PC-3 (cell line): ENCODE data around the gene OMG. TPM values are rescaled to one million over a fixed set of nuclear protein-coding genes. Genes with fewer than 3 reads are reported as not detected.

Experiments
- ATAC-seq: fragments of 200-7000 bp; cut with Tn5 transposase; 2 replicates; pipeline ENCODE4 v1.9.1; 2020; ENCODE audit warnings: mild to moderate bottlenecking, moderate library complexity
- BruUV-seq: library from RNA; stranded (reverse); fragments of 400-500 nt; replicated peaks from 2 replicates; lab custom pipeline; 2021; lab: Mats Ljungman, UMichigan
- CTCF ChIA-PET: fragments of 300-600 bp; sonication (Branson Sonifier 250); formaldehyde crosslinking; loops from one replicate; lab custom pipeline; 2022; ENCODE audit warnings: antibody characterized with exemption; lab: Charles Lee
- POLR2A ChIA-PET: fragments of 300-600 bp; sonication (Branson Sonifier 250); formaldehyde crosslinking; loops from one replicate; lab custom pipeline; 2022; ENCODE audit warnings: antibody characterized with exemption; ENCODE audit not compliant: unreplicated experiment; lab: Charles Lee
- DNase-seq: peaks from one replicate; pipeline ENCODE4 v3.0.0-alpha.2; 2015
- H2AFZ ChIP-seq: fragments of 300-600 bp; sonication (generic); 2 replicates; pipeline ENCODE4 v1.6.0; 2016; ENCODE audit warnings: antibody characterized with exemption, low read length
- H3F3A ChIP-seq: fragments of 300-600 bp; sonication (generic); one replicate; pipeline ENCODE4 v1.6.0; 2017; ENCODE audit warnings: antibody characterized with exemption, low read length, control low read depth, mild to moderate bottlenecking; ENCODE audit not compliant: unreplicated experiment
- H3K27ac ChIP-seq: fragments of 300-600 bp; sonication (generic); 2 replicates; pipeline ENCODE4 v1.5.1; 2016; ENCODE audit warnings: mild to moderate bottlenecking, low read length
- H3K27me3 ChIP-seq: fragments of 300-600 bp; sonication (generic); 2 replicates; pipeline ENCODE4 v1.6.1; 2016; ENCODE audit warnings: low read length, mixed read lengths
- H3K36me3 ChIP-seq: fragments of 300-600 bp; sonication (generic); 2 replicates; pipeline ENCODE4 v1.6.1; 2016; ENCODE audit warnings: low read depth, mixed run types, low read length, mixed read lengths
- H3K4me1 ChIP-seq: fragments of 300-600 bp; sonication (generic); 2 replicates; pipeline ENCODE4 v1.5.1; 2016; ENCODE audit warnings: low read length; ENCODE audit not compliant: insufficient read depth
- H3K4me2 ChIP-seq: fragments of 300-600 bp; sonication (generic); 2 replicates; pipeline ENCODE4 v1.6.0; 2016; ENCODE audit warnings: low read length
- H3K4me3 ChIP-seq: fragments of 300-600 bp; sonication (generic); 2 replicates; pipeline ENCODE4 v1.5.1; 2016; ENCODE audit warnings: mild to moderate bottlenecking, low read length, mixed read lengths
- H3K79me2 ChIP-seq: fragments of 300-600 bp; sonication (generic); 2 replicates; pipeline ENCODE4 v1.6.1; 2017; ENCODE audit warnings: low read length, mixed read lengths
- H3K9ac ChIP-seq: fragments of 300-600 bp; sonication (generic); 2 replicates; pipeline ENCODE4 v1.6.0; 2016; ENCODE audit warnings: mild to moderate bottlenecking, low read length
- H3K9me2 ChIP-seq: fragments of 300-600 bp; sonication (generic); replicated peaks from 2 replicates; pipeline ENCODE4 v1.6.1; 2016; ENCODE audit warnings: mixed run types, low read length, mixed read lengths
- H3K9me3 ChIP-seq: fragments of 300-600 bp; sonication (generic); 2 replicates; pipeline ENCODE4 v1.6.1; 2016; ENCODE audit warnings: low read length, mixed read lengths
- H4K20me1 ChIP-seq: fragments of 300-600 bp; sonication (generic); 2 replicates; pipeline ENCODE4 v1.6.1; 2016; ENCODE audit warnings: low read length, mixed read lengths
- EZH2 ChIP-seq: fragments of 300-600 bp; sonication (generic); IDR thresholded peaks from one replicate; pipeline ENCODE4 v1.6.1; 2017; ENCODE audit warnings: antibody characterized with exemption, mild to moderate bottlenecking, low read length; ENCODE audit not compliant: unreplicated experiment
- EZH2phosphoT487 ChIP-seq: fragments of 300-600 bp; sonication (generic); IDR thresholded peaks from 2 replicates; pipeline ENCODE4 v1.6.1; 2018; ENCODE audit warnings: mild to moderate bottlenecking, antibody characterized with exemption, low read length, borderline replicate concordance
- intact Hi-C: fragments of 100-400 bp; cut with micrococcal nuclease; formaldehyde crosslinking; loops from 2 replicates; pipeline ENCODE4 v1.9.0; 2023
- total RNA-seq: library from RNA; depleted of rRNA; stranded (reverse); fragments of >200 nt; gene quantifications from 2 replicates; pipeline ENCODE4 v1.2.3, GENCODE V29; 2014
- TF ChIP-seq, protein P1 (sequence below): fragments of 300-600 bp; sonication (generic); conservative IDR thresholded peaks from 2 replicates; pipeline ENCODE4 v1.5.1; 2017; ENCODE audit warnings: antibody characterized with exemption, low read depth, mild to moderate bottlenecking, low read length

Gene OMG
- total RNA-seq, 1 experiment from 2014 or later, result not detected

DNA sequence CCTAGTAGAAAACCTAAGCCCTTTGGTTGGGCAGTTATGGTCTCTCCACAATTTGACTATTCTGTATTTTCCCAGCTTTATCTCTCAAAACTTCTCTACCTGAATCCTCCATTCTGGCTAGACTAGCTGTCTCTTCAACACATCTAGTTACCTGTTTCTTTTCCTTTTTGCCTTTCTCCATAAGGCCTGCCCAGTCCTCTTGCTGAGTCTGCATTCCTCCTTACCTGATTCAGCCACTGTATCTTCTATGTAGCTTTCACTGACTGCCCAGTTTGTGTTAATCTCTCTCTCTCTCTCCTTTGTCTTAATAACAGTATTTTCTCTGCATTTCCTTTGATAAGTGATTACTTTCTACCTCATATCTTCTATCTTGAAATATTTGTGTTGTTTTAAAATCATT, 26.5 kb upstream of the OMG start:
- Histone ChIP-seq H3K9me2 (no peaks in the 10 kb centered on the region), H3K27ac (no peak overlapping the region), H2AFZ (no peak overlapping the region), H3K27me3 (no peaks in the 10 kb centered on the region), H3K4me1 (peaks cover 30% of the 10 kb centered on the region), H3F3A (no peaks in the 10 kb centered on the region), H3K9ac (no peak overlapping the region), H3K9me3 (no peaks in the 10 kb centered on the region), H4K20me1 (no peaks in the 10 kb centered on the region), H3K36me3 (no peaks in the 10 kb centered on the region), H3K79me2 (no peaks in the 10 kb centered on the region), H3K4me2 (no peak overlapping the region), H3K4me3 (no peak overlapping the region)
- ChIA-PET CTCF (no interaction called here), POLR2A (no interaction called here)
- intact Hi-C loops, result loop anchor here (5.0 kb wide), 1 partner anchor 76 kb away; no protein-coding TSS in a partner anchor
- TF ChIP-seq EZH2, result no peak
- TF ChIP-seq, protein P1, sequence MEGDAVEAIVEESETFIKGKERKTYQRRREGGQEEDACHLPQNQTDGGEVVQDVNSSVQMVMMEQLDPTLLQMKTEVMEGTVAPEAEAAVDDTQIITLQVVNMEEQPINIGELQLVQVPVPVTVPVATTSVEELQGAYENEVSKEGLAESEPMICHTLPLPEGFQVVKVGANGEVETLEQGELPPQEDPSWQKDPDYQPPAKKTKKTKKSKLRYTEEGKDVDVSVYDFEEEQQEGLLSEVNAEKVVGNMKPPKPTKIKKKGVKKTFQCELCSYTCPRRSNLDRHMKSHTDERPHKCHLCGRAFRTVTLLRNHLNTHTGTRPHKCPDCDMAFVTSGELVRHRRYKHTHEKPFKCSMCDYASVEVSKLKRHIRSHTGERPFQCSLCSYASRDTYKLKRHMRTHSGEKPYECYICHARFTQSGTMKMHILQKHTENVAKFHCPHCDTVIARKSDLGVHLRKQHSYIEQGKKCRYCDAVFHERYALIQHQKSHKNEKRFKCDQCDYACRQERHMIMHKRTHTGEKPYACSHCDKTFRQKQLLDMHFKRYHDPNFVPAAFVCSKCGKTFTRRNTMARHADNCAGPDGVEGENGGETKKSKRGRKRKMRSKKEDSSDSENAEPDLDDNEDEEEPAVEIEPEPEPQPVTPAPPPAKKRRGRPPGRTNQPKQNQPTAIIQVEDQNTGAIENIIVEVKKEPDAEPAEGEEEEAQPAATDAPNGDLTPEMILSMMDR, result no peak
- no peak for TF ChIP-seq EZH2phosphoT487
- no TSS peak for BruUV-seq
- ATAC-seq (no peak), DNase-seq (no peak)

DNA sequence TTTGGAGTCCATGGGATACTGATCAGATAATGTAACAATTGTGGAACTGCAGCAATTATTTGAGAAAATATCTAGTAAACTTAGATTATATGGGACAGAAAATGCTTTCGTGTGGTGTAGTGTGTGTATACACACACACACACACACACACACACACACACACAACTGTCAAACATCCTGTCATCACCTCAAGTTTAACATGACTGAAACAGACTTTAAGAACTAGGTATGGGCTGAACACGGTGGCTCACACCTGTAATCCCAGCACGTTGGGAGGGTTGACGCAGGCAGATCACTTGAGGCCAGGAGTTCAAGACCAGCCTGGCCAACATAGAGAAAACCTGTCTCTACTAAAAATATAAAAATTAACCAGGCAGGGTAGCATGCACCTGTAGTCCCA, 24.9 kb upstream of the OMG start:
- no peak overlapping the region for H3K9ac ChIP-seq
- ATAC-seq (no peak), DNase-seq (no peak)
- no TSS peak for BruUV-seq
- H4K20me1 ChIP-seq, result no peaks in the 10 kb centered on the region
- H3K27ac ChIP-seq, result peak overlapping the region; percentile 17; the same call in 1 of the 2 replicates
- no peak overlapping the region; the same call in 1 of the 2 replicates for H3K4me2 ChIP-seq
- H3K79me2 ChIP-seq, result no peaks in the 10 kb centered on the region
- no peaks in the 10 kb centered on the region for H3K9me3 ChIP-seq
- no peak overlapping the region for H3K4me3 ChIP-seq
- CTCF ChIA-PET, result no interaction called here
- H3K4me1 ChIP-seq, result peaks cover 18% of the 10 kb centered on the region
- intact Hi-C loops, result loop anchor here (5.0 kb wide), 1 partner anchor 75 kb away; no protein-coding TSS in a partner anchor
- H3F3A ChIP-seq, result no peaks in the 10 kb centered on the region
- H3K27me3 ChIP-seq, result no peaks in the 10 kb centered on the region
- no peaks in the 10 kb centered on the region for H3K36me3 ChIP-seq
- no peaks in the 10 kb centered on the region for H3K9me2 ChIP-seq
- POLR2A ChIA-PET, result no interaction called here
- H2AFZ ChIP-seq, result no peak overlapping the region
- TF ChIP-seq EZH2 (no peak), EZH2phosphoT487 (no peak)
- TF ChIP-seq, protein P1, result no peak

DNA sequence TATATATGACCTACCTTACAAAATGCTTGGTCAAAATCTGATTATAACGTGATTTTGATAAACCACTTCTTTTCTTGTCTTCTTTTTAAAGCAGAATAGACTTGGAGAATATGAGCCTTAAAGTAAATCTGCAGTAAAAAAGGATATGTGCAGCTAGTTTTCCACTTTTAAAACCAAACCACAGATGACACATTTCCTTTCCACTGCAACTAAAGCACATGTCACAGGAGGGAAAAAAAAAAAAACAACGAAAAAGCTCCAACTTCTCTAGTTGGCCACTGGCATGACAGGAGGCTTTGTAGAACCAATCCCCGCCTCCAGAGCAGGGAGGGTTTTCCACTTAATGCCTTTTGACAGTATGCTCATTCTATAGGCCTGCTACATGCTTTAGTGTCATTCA, 24.4 kb upstream of the OMG start, which contains the start of gene EVI2A:
Gene EVI2A (minus strand): TSS at position 142 of the 400 bp plus-strand sequence. CDS start 2,609 bp downstream, outside the sequence.
- ChIA-PET POLR2A (no interaction called here), CTCF (no interaction called here)
- peak within 1 kb of the TSS; percentile 58 for H3K4me2 ChIP-seq
- intact Hi-C loops, result loop anchor here (5.0 kb wide), 1 partner anchor 74 kb away; no protein-coding TSS in a partner anchor
- H2AFZ ChIP-seq, result no peak within 1 kb of the TSS
- no peak for TF ChIP-seq EZH2
- no peak for TF ChIP-seq EZH2phosphoT487
- TF ChIP-seq, protein P1, result no peak
- H3K27ac ChIP-seq, result peak within 1 kb of the TSS; percentile 59
- H3K4me3 ChIP-seq, result no peak within 1 kb of the TSS
- H3K4me1 ChIP-seq, result peaks cover 18% of the 10 kb centered on the region
- peak within 1 kb of the TSS; percentile 16; the same call in 1 of the 2 replicates for H3K9ac ChIP-seq
- H3K36me3 ChIP-seq, result no peaks in the 10 kb centered on the region
- ATAC-seq, result peak; percentile 72
- no peaks in the 10 kb centered on the region for H3K27me3 ChIP-seq
- no peaks in the 10 kb centered on the region for H3K9me2 ChIP-seq
- DNase-seq, result peak; percentile 69
- no peaks in the 10 kb centered on the region for H4K20me1 ChIP-seq
- no peaks in the 10 kb centered on the region for H3K79me2 ChIP-seq
- no TSS peak for BruUV-seq
- H3K9me3 ChIP-seq, result no peaks in the 10 kb centered on the region
- H3F3A ChIP-seq, result no peaks in the 10 kb centered on the region
